Astrocyte of the spinal cord (primary cell): ENCODE measurements around the gene PDIK1L.

Experiments
- DNase-seq: peaks from one replicate; pipeline ENCODE4 v3.0.0; 2011; ENCODE audit warnings: low read depth, low spot score
- H3K4me3 ChIP-seq: 2 replicates; pipeline ENCODE4 v1.5.1; 2011; ENCODE audit warnings: low read depth, mild to moderate bottlenecking, low read length, moderate library complexity
- in situ Hi-C: cut with HindIII; loops from 2 replicates; pipeline ENCODE4 v1.10.0; 2017; ENCODE audit warnings: low sequenced_read_pairs
- TF ChIP-seq, protein P1 (sequence below): IDR thresholded peaks from 2 replicates; pipeline ENCODE4 v1.5.1; 2012; ENCODE audit warnings: low read depth, mild to moderate bottlenecking, low read length, inconsistent platforms

Gene PDIK1L

DNA sequence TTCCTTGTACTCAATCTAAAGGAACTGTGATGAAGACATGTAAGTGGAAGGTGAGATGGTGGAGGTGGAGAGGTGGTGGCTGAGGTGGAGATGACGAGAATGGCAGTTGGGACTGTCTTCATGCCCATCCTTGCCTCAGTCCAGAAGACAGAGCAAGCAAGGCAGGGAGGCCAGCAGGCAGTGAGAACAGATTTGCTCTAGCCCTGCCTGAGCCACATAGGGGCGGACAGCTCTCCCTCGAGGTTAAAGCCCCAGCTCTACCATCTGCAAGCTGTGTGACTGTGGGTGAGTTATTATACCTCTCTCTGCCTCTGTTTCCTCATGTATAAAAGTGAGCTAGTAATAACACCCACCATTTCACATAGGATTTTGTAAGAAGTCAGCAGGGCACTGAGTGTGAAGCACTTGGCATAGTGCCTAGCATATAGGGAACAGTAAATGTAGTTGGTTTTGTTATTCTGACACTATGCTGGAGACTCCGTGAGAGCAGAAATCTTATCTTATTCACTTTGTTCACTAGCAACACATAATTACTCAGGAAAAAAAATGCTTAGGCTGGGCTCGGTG is 42.4 kb downstream of the PDIK1L start:
- no peak for DNase-seq
- in situ Hi-C loops = no loop called here

DNA sequence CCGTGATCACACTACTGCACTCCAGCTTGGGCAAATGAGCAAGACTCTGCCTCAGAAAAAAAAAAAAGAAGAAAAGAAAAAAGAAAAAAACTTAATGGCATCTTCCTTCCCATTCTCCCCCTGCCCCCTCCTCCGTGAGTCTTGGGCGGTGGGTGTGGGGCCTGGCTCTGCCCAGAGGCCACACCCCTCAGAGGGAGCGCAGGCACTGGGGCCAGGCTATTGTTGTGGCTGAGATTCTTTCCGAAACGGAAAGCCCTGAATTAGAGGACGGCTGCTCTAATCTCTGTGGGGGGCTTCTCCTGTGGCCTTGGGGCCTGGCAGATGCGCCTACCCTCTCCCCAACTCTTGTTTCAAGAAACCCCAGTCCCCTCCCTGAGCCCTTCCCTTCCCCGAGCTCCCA is 43.1 kb downstream of the PDIK1L start:
- no peak overlapping the region for H3K4me3 ChIP-seq
- TF ChIP-seq, protein P1, sequence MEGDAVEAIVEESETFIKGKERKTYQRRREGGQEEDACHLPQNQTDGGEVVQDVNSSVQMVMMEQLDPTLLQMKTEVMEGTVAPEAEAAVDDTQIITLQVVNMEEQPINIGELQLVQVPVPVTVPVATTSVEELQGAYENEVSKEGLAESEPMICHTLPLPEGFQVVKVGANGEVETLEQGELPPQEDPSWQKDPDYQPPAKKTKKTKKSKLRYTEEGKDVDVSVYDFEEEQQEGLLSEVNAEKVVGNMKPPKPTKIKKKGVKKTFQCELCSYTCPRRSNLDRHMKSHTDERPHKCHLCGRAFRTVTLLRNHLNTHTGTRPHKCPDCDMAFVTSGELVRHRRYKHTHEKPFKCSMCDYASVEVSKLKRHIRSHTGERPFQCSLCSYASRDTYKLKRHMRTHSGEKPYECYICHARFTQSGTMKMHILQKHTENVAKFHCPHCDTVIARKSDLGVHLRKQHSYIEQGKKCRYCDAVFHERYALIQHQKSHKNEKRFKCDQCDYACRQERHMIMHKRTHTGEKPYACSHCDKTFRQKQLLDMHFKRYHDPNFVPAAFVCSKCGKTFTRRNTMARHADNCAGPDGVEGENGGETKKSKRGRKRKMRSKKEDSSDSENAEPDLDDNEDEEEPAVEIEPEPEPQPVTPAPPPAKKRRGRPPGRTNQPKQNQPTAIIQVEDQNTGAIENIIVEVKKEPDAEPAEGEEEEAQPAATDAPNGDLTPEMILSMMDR = no peak
- in situ Hi-C loops = no loop called here
- no peak for DNase-seq

More for the DNA sequence above, 42.4 kb downstream of the PDIK1L start:
- TF ChIP-seq, protein P1 = no peak
- H3K4me3 ChIP-seq = no peak overlapping the region

DNA sequence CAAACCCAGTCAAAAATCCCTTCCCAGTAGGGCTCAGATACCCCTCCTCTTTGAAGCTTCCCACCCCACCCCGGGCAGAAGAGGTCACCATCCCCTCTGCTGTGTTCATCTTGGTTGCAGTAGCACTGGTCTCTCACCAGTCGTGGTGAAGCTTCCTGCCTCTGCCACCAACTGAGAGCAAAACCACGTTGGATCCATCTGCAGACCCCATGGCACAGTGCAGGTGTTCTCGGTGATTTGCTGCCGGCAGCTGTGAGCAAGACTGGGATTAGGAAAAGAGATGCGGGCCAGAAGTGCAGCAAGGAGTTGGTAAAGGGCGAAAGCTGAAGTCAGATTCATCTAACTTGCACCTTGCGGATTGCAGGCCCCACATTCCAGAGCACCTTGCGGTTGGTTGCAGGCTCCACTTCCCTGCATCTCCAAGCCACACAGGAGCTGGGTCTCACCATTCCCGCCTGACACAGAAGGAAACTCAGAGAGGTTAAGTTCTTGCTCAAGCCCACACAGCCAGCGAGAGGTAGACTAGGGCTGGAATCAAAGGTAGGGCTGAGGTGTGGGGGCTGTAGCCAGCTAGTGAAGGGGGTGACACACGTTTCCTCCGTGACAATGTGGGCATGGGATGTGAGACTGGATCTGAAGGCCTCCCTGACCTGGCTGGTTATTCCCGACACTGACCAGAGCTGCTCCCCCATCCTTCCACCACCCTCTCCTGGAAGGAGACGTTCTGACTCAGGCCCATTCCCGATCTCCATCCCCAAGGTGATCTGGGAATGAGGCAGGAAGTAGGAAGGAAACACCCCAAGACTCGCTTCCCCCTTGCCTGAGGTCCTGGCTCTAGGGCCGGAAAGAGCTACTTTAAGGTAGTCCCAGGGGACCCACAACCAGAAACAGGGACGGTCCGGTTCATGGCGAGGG is 44.0 kb downstream of the PDIK1L start:
- TF ChIP-seq, protein P1 = no peak
- in situ Hi-C loops = no loop called here
- no peak for DNase-seq
- H3K4me3 ChIP-seq = no peak overlapping the region

DNA sequence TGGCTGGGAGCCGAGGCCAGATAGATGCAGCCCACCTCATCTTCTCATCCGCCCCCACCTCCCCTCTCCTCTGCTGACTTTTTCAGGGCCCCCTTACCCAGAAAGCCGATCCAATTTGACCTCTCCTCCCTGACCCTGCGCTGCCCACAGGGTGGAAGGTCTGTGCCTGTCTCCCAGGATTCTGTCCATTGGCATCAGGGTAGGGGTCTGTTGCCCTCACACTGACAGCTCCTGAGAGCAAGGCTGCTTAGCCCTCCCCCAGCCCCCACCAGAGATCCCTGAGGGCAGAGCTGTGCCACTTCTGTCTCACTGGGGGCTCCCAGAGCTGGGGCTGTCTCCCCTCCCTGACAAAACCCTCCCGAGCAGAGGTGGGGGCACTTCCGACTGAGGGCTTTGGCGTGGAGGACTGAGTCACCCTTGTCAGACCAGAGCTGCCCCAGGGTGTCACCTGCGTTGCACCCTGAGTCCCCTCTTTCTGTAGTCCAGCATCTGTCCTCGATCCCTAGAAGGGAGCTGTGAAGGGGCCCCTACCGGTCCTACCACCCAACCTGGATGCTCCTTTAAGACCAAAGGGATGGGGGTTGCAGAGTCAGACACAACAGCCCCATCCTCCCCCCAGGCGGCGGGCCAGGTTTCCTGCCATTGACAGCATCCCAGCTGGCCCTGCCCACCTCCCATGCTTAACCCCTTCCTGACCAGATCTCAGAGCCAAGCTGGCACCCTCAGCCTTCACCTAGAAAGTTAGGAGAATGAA is 44.8 kb downstream of the PDIK1L start:
- DNase-seq = no peak
- in situ Hi-C loops = no loop called here
- no peak overlapping the region for H3K4me3 ChIP-seq
- TF ChIP-seq, protein P1 = no peak

DNA sequence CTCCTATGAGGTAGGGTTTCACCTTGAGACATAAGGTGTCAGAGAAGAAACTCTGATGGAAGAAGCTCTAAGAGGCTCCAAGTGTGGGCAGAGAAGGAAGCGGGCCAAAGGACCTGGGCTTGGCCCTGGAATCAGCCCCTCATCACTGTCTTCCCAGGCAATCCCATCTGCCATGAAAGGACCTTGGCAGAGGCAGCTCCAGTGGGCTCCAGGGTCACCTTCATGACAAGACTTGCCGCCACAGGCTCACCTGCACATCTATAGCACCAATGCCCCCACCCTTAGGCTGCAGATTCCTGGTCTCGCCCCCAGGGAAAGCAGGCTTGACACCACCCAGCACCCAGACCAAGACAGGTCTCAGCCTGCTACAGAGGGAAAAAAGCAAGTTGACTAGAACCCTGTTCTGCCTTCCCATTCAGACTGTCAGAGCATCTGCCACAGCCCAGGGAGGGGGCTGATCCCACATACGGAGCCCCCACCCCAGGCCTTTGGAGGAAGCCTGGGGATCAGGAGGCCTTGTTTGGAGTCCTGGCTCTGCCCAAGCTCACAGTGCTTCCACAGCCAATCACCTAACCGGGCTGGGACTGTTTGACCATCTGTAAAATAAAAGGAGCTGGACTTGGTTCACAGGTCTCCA is 46.8 kb downstream of the PDIK1L start:
- H3K4me3 ChIP-seq = no peak overlapping the region
- TF ChIP-seq, protein P1 = no peak
- in situ Hi-C loops = no loop called here
- DNase-seq = no peak

DNA sequence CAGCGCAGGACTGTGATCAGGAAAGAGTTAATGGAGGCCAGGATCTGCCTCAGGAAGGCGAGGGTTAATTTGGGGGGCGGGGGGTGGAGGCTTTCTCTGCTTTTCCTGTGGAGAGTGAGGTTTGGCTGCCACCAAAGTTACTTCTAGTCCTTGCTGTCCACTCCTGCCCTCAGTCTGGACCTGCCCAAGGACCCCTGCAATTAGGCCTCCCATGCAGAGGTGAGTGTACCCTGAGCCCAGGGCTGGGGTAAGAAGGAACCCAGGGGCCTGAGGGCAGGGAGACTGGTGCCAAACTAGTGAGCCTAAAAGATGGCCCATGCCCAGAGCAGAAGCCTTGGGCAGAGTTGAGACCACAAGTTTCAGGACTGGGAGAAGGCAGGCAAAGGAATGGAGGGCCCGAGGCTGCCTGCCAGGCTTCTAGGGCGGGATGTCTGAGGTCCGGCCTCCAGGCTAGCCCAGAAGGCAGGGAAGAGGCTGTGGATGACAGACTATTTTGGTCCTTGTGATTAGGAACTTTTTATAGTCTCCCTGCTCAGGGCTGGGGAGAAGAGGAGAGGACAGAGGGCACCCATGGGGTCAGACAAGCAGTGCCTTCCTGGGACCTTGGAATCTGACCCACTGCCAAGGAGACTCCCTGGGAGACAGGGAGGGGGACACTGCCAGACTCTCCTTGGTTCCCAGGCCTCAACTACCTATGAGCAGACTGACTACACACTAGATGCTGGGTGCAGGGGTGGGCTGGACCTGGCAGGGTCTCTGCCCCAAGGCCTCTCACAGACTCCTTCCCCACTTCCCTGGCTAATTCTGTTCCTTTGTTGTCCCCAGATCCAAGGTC is 47.5 kb downstream of the PDIK1L start, which contains the start of gene FAM110D:
Gene FAM110D, plus strand, starts transcription at position 172 of the 835 bp plus-strand sequence. CDS start 2,213 bp downstream, outside the sequence.
- no peak within 1 kb of the TSS for H3K4me3 ChIP-seq
- TF ChIP-seq, protein P1 = no peak
- DNase-seq = no peak
- in situ Hi-C loops = no loop called here
